Measurements from ENCODE around the gene DYNLT1. TPM values are rescaled to one million over a fixed set of nuclear protein-coding genes. Genes with fewer than 3 reads are reported as not detected.

The DYNLT1 gene
- total RNA-seq, result 10 to 100 TPM; 31.5 to 69.5 (median 40.0) TPM
- long read RNA-seq, transcript DYNLT1-203 (5 exons, 726 nt), result major isoform, 14 of 19 reads
- long read RNA-seq, partial matches to known transcripts, result 3 of 19 reads
- long read RNA-seq, other reads (novel, unspliced or antisense), result 2 of 19 reads

- intact Hi-C loops (cut with DNase I), result no loop called here
- H3K27ac ChIP-seq, result peak within 1 kb of the TSS; percentile 92 to 97 (median 92)
- ATAC-seq (peak; percentile 95 to 99 (median 98)), DNase-seq (peak; percentile 96 to 97 (median 97))
- peaks cover 0 to 4% (median 0%) of the 10 kb centered on the region in 4 donors for H3K36me3 ChIP-seq
- no peak for TF ChIP-seq CTCF (IDR thresholded peaks at IDR 0.05)
- peak; percentile 99 for TF ChIP-seq POLR2A (IDR thresholded peaks at IDR 0.05)
- H3K9me3 ChIP-seq, result no peaks in the 10 kb centered on the region
- H3K27me3 ChIP-seq, result no peaks in the 10 kb centered on the region
- peak within 1 kb of the TSS; percentile 82 to 100 (median 97) for H3K4me3 ChIP-seq
- 0% methylated on average over 7 of the region's 81 CpGs for WGBS (ENCODE audit: insufficient coverage, low coverage, low lambda C conversion rate, missing lambda C conversion rate)
- peaks cover 0 to 16% (median 9%) of the 10 kb centered on the region in 4 donors for H3K4me1 ChIP-seq
These were observed at the start of gene DYNLT1 for GRCh38 chr6:158644231-158645063. TSS of gene DYNLT1 (minus strand) at chr6:158644743. CDS start at chr6:158644708, 35 bp downstream.

- TF ChIP-seq POLR2A (IDR thresholded peaks at IDR 0.05), result no peak
- no peak for TF ChIP-seq CTCF (IDR thresholded peaks at IDR 0.05)
- H3K27me3 ChIP-seq, result no peaks in the 10 kb centered on the region
- intact Hi-C loops (cut with DNase I), result no loop called here
- no peaks in the 10 kb centered on the region for H3K36me3 ChIP-seq
- no peak overlapping the region for H3K27ac ChIP-seq
- H3K9me3 ChIP-seq, result no peaks in the 10 kb centered on the region
- DNase-seq, result no peak
- WGBS (ENCODE audit: insufficient coverage, low coverage, low lambda C conversion rate, missing lambda C conversion rate), result 50% methylated on average over 1 of the region's 1 CpG
- H3K4me1 ChIP-seq, result peaks cover 0 to 4% (median 0%) of the 10 kb centered on the region in 4 donors
- ATAC-seq, result no peak
- no peak overlapping the region for H3K4me3 ChIP-seq
These were observed 44.3 kb upstream of the DYNLT1 start for GRCh38 chr6:158688860-158689259.

GRCh38 chr6:158687506-158687905 lies 43.0 kb upstream of the DYNLT1 start:
- WGBS (ENCODE audit: insufficient coverage, low coverage, low lambda C conversion rate, missing lambda C conversion rate), result 82% methylated on average over 3 of the region's 4 CpGs
- no peaks in the 10 kb centered on the region for H3K9me3 ChIP-seq
- TF ChIP-seq CTCF (IDR thresholded peaks at IDR 0.05), result no peak
- no peak for TF ChIP-seq POLR2A (IDR thresholded peaks at IDR 0.05)
- intact Hi-C loops (cut with DNase I), result no loop called here
- ATAC-seq (peak in 2 of 4 donors; percentile 29 to 40), DNase-seq (no peak)
- no peak overlapping the region for H3K4me3 ChIP-seq
- H3K27me3 ChIP-seq, result no peaks in the 10 kb centered on the region
- H3K36me3 ChIP-seq, result no peaks in the 10 kb centered on the region
- peaks cover 0 to 4% (median 0%) of the 10 kb centered on the region in 4 donors for H3K4me1 ChIP-seq
- no peak overlapping the region for H3K27ac ChIP-seq

- intact Hi-C loops (cut with DNase I), result no loop called here
- DNase-seq (peak in 1 of 3 donors; percentile 34), ATAC-seq (peak in 3 of 4 donors; percentile 34 to 44 (median 43))
- H3K4me1 ChIP-seq, result peaks cover 0 to 4% (median 0%) of the 10 kb centered on the region in 4 donors
- H3K36me3 ChIP-seq, result no peaks in the 10 kb centered on the region
- no peak overlapping the region for H3K27ac ChIP-seq
- TF ChIP-seq POLR2A (IDR thresholded peaks at IDR 0.05) (no peak), CTCF (IDR thresholded peaks at IDR 0.05) (no peak)
- 46% methylated on average over 2 of the region's 7 CpGs for WGBS (ENCODE audit: insufficient coverage, low coverage, low lambda C conversion rate, missing lambda C conversion rate)
- H3K27me3 ChIP-seq, result no peaks in the 10 kb centered on the region
- H3K9me3 ChIP-seq, result no peaks in the 10 kb centered on the region
- no peak overlapping the region for H3K4me3 ChIP-seq
These were observed 42.3 kb upstream of the DYNLT1 start for GRCh38 chr6:158686791-158687381.

Measured in right lobe of liver (tissue), 6 donors.